ENCODE data around the gene ZSCAN18.

- TF ChIP-seq CTCF (IDR thresholded peaks at IDR 0.05) (no peak), POLR2A (IDR thresholded peaks at IDR 0.05) (no peak)
Observed at GRCh38 chr19:58042495-58043340, 55.3 kb downstream of the ZSCAN18 start.

All from Peyer's patch (tissue), 4 donors.